Measurements from ENCODE around the gene SLC22A5. TPM values are rescaled to one million over a fixed set of nuclear protein-coding genes. Genes with fewer than 3 reads are reported as not detected.

SLC22A5 gene
- total and polyA plus RNA-seq, 2 of the 8 experiments (the other 6 are each of a cell fraction or from before 2014, with no cell fraction given): 4.0 to 9.0 TPM

- Histone ChIP-seq H3K4ac (replicated peaks; ENCODE audit: insufficient read length, low read depth, low read length) (no peak overlapping the region), H2BK120ac (replicated peaks; ENCODE audit: low read depth, low read length) (no peak overlapping the region), H3K27ac (ENCODE audit: low read depth, low read length) (no peak overlapping the region), H2BK12ac (ENCODE audit: low read depth, low read length) (no peak overlapping the region), H3K9me3 (ENCODE audit: insufficient read depth in 2 of 2, low read depth in 1 of 2, low read length in 1 of 2) (no peaks in the 10 kb centered on the region), H2BK20ac (ENCODE audit: low read length) (no peak overlapping the region), H3K4me1 (replicated peaks in 1 of 4; ENCODE audit: control insufficient read depth in 3 of 4, insufficient read depth in 4 of 4, low read length in 3 of 4) (peaks cover 3 to 5% (median 4%) of the 10 kb centered on the region in 4 experiments; a peak in 5 of 7 replicates), H4K20me1 (replicated peaks in 1 of 2; ENCODE audit: control insufficient read depth in 1 of 2, insufficient read depth in 2 of 2, low read length in 2 of 2) (no peaks in the 10 kb centered on the region), H2BK5ac (ENCODE audit: low read depth, low read length) (no peak overlapping the region), H3K23me2 (ENCODE audit: low read depth, low read length) (no peaks in the 10 kb centered on the region), H4K8ac (ENCODE audit: extremely low read depth, insufficient read depth, low read length) (no peak overlapping the region), H3K79me1 (ENCODE audit: low read depth, low read length) (no peaks in the 10 kb centered on the region), H4K5ac (ENCODE audit: insufficient read length, low read depth, low read length) (no peak overlapping the region), H2AK5ac (ENCODE audit: low read depth, low read length) (no peak overlapping the region), H3K9ac (replicated peaks in 1 of 4; ENCODE audit: extremely low read depth in 1 of 4, low read depth in 3 of 4, low read length in 3 of 4) (no peak overlapping the region), H3K36me3 (ENCODE audit: control insufficient read depth in 2 of 4, insufficient read depth in 4 of 4, low read length in 3 of 4) (no peaks in the 10 kb centered on the region), H3K4me3 (ENCODE audit: extremely low read depth in 1 of 4, insufficient read depth in 2 of 4, low read depth in 3 of 4, low read length in 4 of 4) (no peak overlapping the region), H3K79me2 (ENCODE audit: control insufficient read depth in 1 of 2, insufficient read depth in 2 of 2, low read length in 2 of 2) (no peaks in the 10 kb centered on the region), H3K23ac (ENCODE audit: insufficient read length) (no peak overlapping the region), H2BK15ac (ENCODE audit: low read length) (no peak overlapping the region), H3K4me2 (ENCODE audit: insufficient read depth in 1 of 2, low read depth in 2 of 2, low read length in 2 of 2) (no peak overlapping the region), H4K91ac (replicated peaks; ENCODE audit: insufficient read length, low read length) (no peak overlapping the region), H3K14ac (ENCODE audit: insufficient read length) (no peak overlapping the region), H3K27me3 (replicated peaks in 1 of 4; ENCODE audit: control insufficient read depth in 3 of 4, extremely low read depth in 1 of 4, insufficient read depth in 3 of 4, low read length in 3 of 4) (no peaks in the 10 kb centered on the region), H3K56ac (replicated peaks; ENCODE audit: insufficient read length, low read depth, low read length) (no peak overlapping the region), H2AFZ (ENCODE audit: low read length) (no peak overlapping the region), H3K18ac (ENCODE audit: extremely low read depth, low read length) (no peak overlapping the region)
- TF ChIP-seq CHD2 (IDR thresholded peaks at IDR 0.05; ENCODE audit: low read length): no peak
- FAIRE-seq: no peak
- CTCF ChIA-PET (ENCODE audit: partially characterized antibody): interaction anchor here (1.2 to 2.3 kb wide), 6 partner anchors 13 to 174 kb away, joined by 3 to 7 read pairs (median 4); partner anchors contain the start of gene SLC22A4
- 88% methylated on average over 2 of the region's 2 CpGs; no CpG with 5 or more reads in 1 of the 2 experiments for WGBS, 2 experiments (ENCODE audit: extremely low coverage in 1 of 2, insufficient coverage in 1 of 2, insufficient read length in 1 of 2, insufficient replicate concordance in 2 of 2, low coverage in 1 of 2, low lambda C conversion rate in 2 of 2, missing lambda C conversion rate in 1 of 2)
- POLR2A ChIA-PET (ENCODE audit: partially characterized antibody): interaction anchor here (1.3 kb wide), 1 partner anchor 33 kb away, joined by 3 read pairs; the partner anchor contains the start of gene SLC22A4
- no peak for DNase-seq (ENCODE audit: low read depth in 1 of 2, low spot score in 2 of 2)
These were observed 42.1 kb upstream of the SLC22A5 start for GRCh38 chr5:132327252-132327955.

Measured in H1 (cell line).